DOHH2 (cell line): ENCODE measurements around the gene MPZ.

Experiments used
- CTCF ChIP-seq: fragments of 200-600 bp; sonication (generic); IDR thresholded peaks from one replicate; pipeline ENCODE4 v1.5.1; 2014; ENCODE audit warnings: antibody characterized with exemption, mild to moderate bottlenecking, low read depth, low read length; ENCODE audit not compliant: poor library complexity, severe bottlenecking
- EZH2phosphoT487 ChIP-seq: fragments of 200-600 bp; sonication (generic); IDR thresholded peaks from 2 replicates; pipeline ENCODE4 v1.6.1; 2017; ENCODE audit warnings: borderline replicate concordance, mild to moderate bottlenecking, antibody characterized with exemption, low read length, moderate library complexity, mixed read lengths

DNA sequence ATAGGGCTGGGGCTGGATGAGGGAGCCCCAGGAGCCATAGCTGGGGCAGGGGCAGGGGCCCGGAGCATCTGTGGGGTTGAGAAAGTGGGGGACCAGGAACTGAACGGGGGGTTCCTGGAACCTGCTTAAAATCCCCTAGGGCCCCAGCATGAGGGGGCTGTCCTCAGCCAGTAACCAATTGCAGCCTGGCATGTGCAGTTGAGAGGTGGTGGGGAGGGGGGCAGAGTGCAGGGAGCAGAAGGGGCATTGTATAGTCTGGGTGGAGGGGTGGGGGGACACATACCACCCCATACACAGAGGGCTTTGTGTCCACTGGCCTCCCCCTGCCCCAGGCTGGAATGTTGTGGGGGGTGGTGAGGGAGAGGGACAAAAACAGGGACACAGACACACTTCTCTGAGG, at the start of gene MPZ:
- TF ChIP-seq CTCF (no peak), EZH2phosphoT487 (no peak)
